Activated CD8-positive, alpha-beta memory T cell treated with anti-CD3 and anti-CD28 coated beads, Interleukin-2, amount 50 U/mL, for 24 hours (primary cell): Measurements from ENCODE around the gene BRMS1L.

ENCODE experiments used
- DNase-seq: peaks from one replicate; pipeline ENCODE4 v3.0.0-alpha.2; 2020; ENCODE audit errors: extremely low read depth

Gene BRMS1L

GRCh38 chr14:35865611-35866324, 39.6 kb downstream of the BRMS1L start:
- DNase-seq, result no peak

- DNase-seq, result no peak
Observed at GRCh38 chr14:35866595-35867279, 40.6 kb downstream of the BRMS1L start.

- no peak for DNase-seq
Observed at GRCh38 chr14:35867280-35867629, 41.1 kb downstream of the BRMS1L start.

- DNase-seq, result no peak
Observed at GRCh38 chr14:35875296-35875695, 49.2 kb downstream of the BRMS1L start.

GRCh38 chr14:35877276-35877675, 51.1 kb downstream of the BRMS1L start:
- no peak for DNase-seq

GRCh38 chr14:35878272-35879150, 52.4 kb downstream of the BRMS1L start:
- no peak for DNase-seq

GRCh38 chr14:35879151-35879648, 53.1 kb downstream of the BRMS1L start:
- DNase-seq, result no peak

GRCh38 chr14:35879654-35880249, 53.6 kb downstream of the BRMS1L start:
- DNase-seq, result no peak

GRCh38 chr14:35881280-35881679, 55.1 kb downstream of the BRMS1L start:
- DNase-seq, result no peak

- no peak for DNase-seq
Observed at GRCh38 chr14:35883677-35884293, 57.6 kb downstream of the BRMS1L start.

GRCh38 chr14:35890308-35890707, 64.2 kb downstream of the BRMS1L start:
- no peak for DNase-seq

GRCh38 chr14:35895256-35895655, 69.1 kb downstream of the BRMS1L start:
- DNase-seq, result no peak

GRCh38 chr14:35897616-35898111, 71.5 kb downstream of the BRMS1L start:
- no peak for DNase-seq

GRCh38 chr14:35898217-35898775, 72.2 kb downstream of the BRMS1L start:
- no peak for DNase-seq

- no peak for DNase-seq
Observed at GRCh38 chr14:35900741-35901140, 74.6 kb downstream of the BRMS1L start.

- no peak for DNase-seq
Observed at GRCh38 chr14:35909665-35910064, 83.5 kb downstream of the BRMS1L start.

GRCh38 chr14:35910191-35910590, 84.1 kb downstream of the BRMS1L start:
- no peak for DNase-seq

GRCh38 chr14:35911097-35911496, 85.0 kb downstream of the BRMS1L start:
- no peak for DNase-seq

- DNase-seq, result no peak
Observed at GRCh38 chr14:35915185-35915584, 89.0 kb downstream of the BRMS1L start.

GRCh38 chr14:35915775-35916174, 89.6 kb downstream of the BRMS1L start:
- DNase-seq, result no peak
